Measurements from ENCODE around the gene ADAM22. TPM values are rescaled to one million over a fixed set of nuclear protein-coding genes. Genes with fewer than 3 reads are reported as not detected.

ADAM22 gene
- total and polyA plus RNA-seq, 10 donors, result 0.43 to 4.4 (median 3.0) TPM

- Histone ChIP-seq H3K36me3 (no peaks in the 10 kb centered on the region), H3K27ac (no peak overlapping the region), H3K9me3 (peaks cover 0 to 5% (median 1%) of the 10 kb centered on the region in 8 donors), H3K4me3 (no peak overlapping the region), H3K4me1 (no peaks in the 10 kb centered on the region), H3K27me3 (replicated peaks in 1 of 7) (no peaks in the 10 kb centered on the region)
- TF ChIP-seq, protein P1, sequence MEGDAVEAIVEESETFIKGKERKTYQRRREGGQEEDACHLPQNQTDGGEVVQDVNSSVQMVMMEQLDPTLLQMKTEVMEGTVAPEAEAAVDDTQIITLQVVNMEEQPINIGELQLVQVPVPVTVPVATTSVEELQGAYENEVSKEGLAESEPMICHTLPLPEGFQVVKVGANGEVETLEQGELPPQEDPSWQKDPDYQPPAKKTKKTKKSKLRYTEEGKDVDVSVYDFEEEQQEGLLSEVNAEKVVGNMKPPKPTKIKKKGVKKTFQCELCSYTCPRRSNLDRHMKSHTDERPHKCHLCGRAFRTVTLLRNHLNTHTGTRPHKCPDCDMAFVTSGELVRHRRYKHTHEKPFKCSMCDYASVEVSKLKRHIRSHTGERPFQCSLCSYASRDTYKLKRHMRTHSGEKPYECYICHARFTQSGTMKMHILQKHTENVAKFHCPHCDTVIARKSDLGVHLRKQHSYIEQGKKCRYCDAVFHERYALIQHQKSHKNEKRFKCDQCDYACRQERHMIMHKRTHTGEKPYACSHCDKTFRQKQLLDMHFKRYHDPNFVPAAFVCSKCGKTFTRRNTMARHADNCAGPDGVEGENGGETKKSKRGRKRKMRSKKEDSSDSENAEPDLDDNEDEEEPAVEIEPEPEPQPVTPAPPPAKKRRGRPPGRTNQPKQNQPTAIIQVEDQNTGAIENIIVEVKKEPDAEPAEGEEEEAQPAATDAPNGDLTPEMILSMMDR (IDR thresholded peaks at IDR 0.05 in 8 of 11, conservative IDR thresholded peaks at IDR 0.05 in 3 of 11), result no peak
- TF ChIP-seq POLR2AphosphoS5 (IDR thresholded peaks at IDR 0.05) (no peak), POLR2A (IDR thresholded peaks at IDR 0.05) (no peak)
- intact Hi-C loops (cut with DNase I; ENCODE audit: low total_unique reads), result no loop called here
- no peak for DNase-seq
These were observed 299.8 kb downstream of the ADAM22 start for GRCh38 chr7:88233828-88234227.

GRCh38 chr7:88239852-88240251 is 305.8 kb downstream of the ADAM22 start:
- Histone ChIP-seq H3K27ac (no peak overlapping the region), H3K27me3 (replicated peaks in 1 of 7) (no peaks in the 10 kb centered on the region), H3K4me1 (peaks cover 0 to 8% (median 0%) of the 10 kb centered on the region in 6 donors), H3K9me3 (no peaks in the 10 kb centered on the region), H3K4me3 (no peak overlapping the region), H3K36me3 (no peaks in the 10 kb centered on the region)
- intact Hi-C loops (cut with DNase I; ENCODE audit: low total_unique reads), result no loop called here
- TF ChIP-seq, protein P1 (IDR thresholded peaks at IDR 0.05 in 8 of 11, conservative IDR thresholded peaks at IDR 0.05 in 3 of 11), result no peak
- no peak for TF ChIP-seq POLR2AphosphoS5 (IDR thresholded peaks at IDR 0.05)
- TF ChIP-seq POLR2A (IDR thresholded peaks at IDR 0.05), result no peak
- 85 to 98% (median 95%) methylated on average over 1 of the region's 1 CpG for WGBS, 5 donors
- no peak for DNase-seq

GRCh38 chr7:88243345-88243909 is 309.4 kb downstream of the ADAM22 start:
- DNase-seq, result no peak
- Histone ChIP-seq H3K9me3 (no peaks in the 10 kb centered on the region), H3K4me1 (peaks cover 0 to 8% (median 0%) of the 10 kb centered on the region in 6 donors), H3K4me3 (no peak overlapping the region), H3K27ac (peak overlapping the region in 1 of 8 donors; percentile 7), H3K27me3 (replicated peaks in 1 of 7) (no peaks in the 10 kb centered on the region), H3K36me3 (no peaks in the 10 kb centered on the region)
- no peak for TF ChIP-seq POLR2A (IDR thresholded peaks at IDR 0.05)
- TF ChIP-seq, protein P1 (IDR thresholded peaks at IDR 0.05 in 8 of 11, conservative IDR thresholded peaks at IDR 0.05 in 3 of 11), result peak; percentile 21 to 84 (median 60)
- intact Hi-C loops (cut with DNase I; ENCODE audit: low total_unique reads), result no loop called here
- 31 to 51% (median 44%) methylated on average over 2 of the region's 2 CpGs for WGBS, 5 donors

- TF ChIP-seq POLR2A (IDR thresholded peaks at IDR 0.05) (no peak), POLR2AphosphoS5 (IDR thresholded peaks at IDR 0.05) (no peak)
- TF ChIP-seq, protein P1 (IDR thresholded peaks at IDR 0.05 in 8 of 11, conservative IDR thresholded peaks at IDR 0.05 in 3 of 11), result no peak
- H3K36me3 ChIP-seq, result no peaks in the 10 kb centered on the region
- H3K4me1 ChIP-seq, result peaks cover 0 to 8% (median 0%) of the 10 kb centered on the region in 6 donors
- no peak overlapping the region for H3K4me3 ChIP-seq
- no peaks in the 10 kb centered on the region for H3K9me3 ChIP-seq
- 94 to 98% (median 95%) methylated on average over 1 of the region's 1 CpG for WGBS, 5 donors
- DNase-seq, result no peak
- H3K27ac ChIP-seq, result no peak overlapping the region
- intact Hi-C loops (cut with DNase I; ENCODE audit: low total_unique reads), result no loop called here
- no peaks in the 10 kb centered on the region for H3K27me3 ChIP-seq (replicated peaks in 1 of 7)
These were observed 310.2 kb downstream of the ADAM22 start for GRCh38 chr7:88244258-88244657.

Other genes starting within 250 kb of the ADAM22 start
- 100 to 1,000 TPM in 1 of 7 donors, 10 to 100 TPM in 6; 38.5 to 102 (median 50.3) TPM for gene SLC25A40, start 57.9 kb upstream of the ADAM22 start, total RNA-seq
- gene SLC25A40, start 57.9 kb upstream of the ADAM22 start, polyA plus RNA-seq, result 10 to 100 TPM in 1 of 3 donors, 1 to 10 TPM in 2; 6.2 to 10.3 (median 9.1) TPM
- gene DBF4, start 57.8 kb upstream of the ADAM22 start, total RNA-seq, result 10 to 100 TPM; 13.0 to 26.8 (median 17.8) TPM
- 10 to 100 TPM in 1 of 3 donors, 1 to 10 TPM in 2; 8.8 to 10.0 (median 9.7) TPM for gene DBF4, start 57.8 kb upstream of the ADAM22 start, polyA plus RNA-seq

Measured in spleen (tissue), 11 donors.